GM12878 (cell line): ENCODE results near the gene PCLO.

ENCODE experiments used
- CHD2 ChIP-seq: IDR thresholded peaks from 2 replicates; pipeline ENCODE4 v1.6.1; 2011; ENCODE audit warnings: low read depth, low read length, improper control_type of control experiment, borderline replicate concordance
- EZH2 ChIP-seq: IDR thresholded peaks from 2 replicates; pipeline ENCODE4 v1.6.1; 2012; ENCODE audit warnings: low read depth, mild to moderate bottlenecking, control low read depth, inconsistent platforms, low read length, borderline replicate concordance; ENCODE audit not compliant: control insufficient read depth
- FOS ChIP-seq: IDR thresholded peaks from 3 replicates; pipeline ENCODE4 v1.6.1; 2011; ENCODE audit warnings: borderline replicate concordance; ENCODE audit not compliant: insufficient read length; ENCODE audit errors: extremely low read depth
- FOXK2 ChIP-seq: fragments of 450-650 bp; IDR thresholded peaks from 2 replicates; pipeline ENCODE4 v1.6.1; 2017; ENCODE audit warnings: mild to moderate bottlenecking, moderate library complexity
- HDAC2 ChIP-seq: fragments of 200-600 bp; sonication (generic); IDR thresholded peaks from 2 replicates; pipeline ENCODE4 v1.6.1; 2017
- HDAC6 ChIP-seq: fragments of 200-600 bp; sonication (generic); IDR thresholded peaks from one replicate; pipeline ENCODE4 v1.8.0; 2017; ENCODE audit warnings: antibody characterized with exemption; ENCODE audit not compliant: unreplicated experiment
- PAX5 ChIP-seq: IDR thresholded peaks from 2 replicates; pipeline ENCODE4 v1.6.1; 2011; ENCODE audit warnings: low read depth, low read length, borderline replicate concordance
- POLR2A ChIP-seq: IDR thresholded peaks from 2 replicates; pipeline ENCODE4 v1.6.1; 2011; ENCODE audit warnings: low read depth, mild to moderate bottlenecking, low read length
- RAD21 ChIP-seq: IDR thresholded peaks from 2 replicates; pipeline ENCODE4 v1.6.1; 2011; ENCODE audit warnings: mild to moderate bottlenecking, low read depth, low read length, moderate library complexity; ENCODE audit not compliant: insufficient read depth
- RCOR1 ChIP-seq: conservative IDR thresholded peaks from 2 replicates; pipeline ENCODE4 v1.6.1; 2012; ENCODE audit warnings: low read depth, low read length, improper control_type of control experiment
- TCF12 ChIP-seq: IDR thresholded peaks from 2 replicates; pipeline ENCODE4 v1.6.1; 2011; ENCODE audit warnings: low read depth, mild to moderate bottlenecking, low read length
- TF ChIP-seq, protein P1 (sequence below), 3 experiments: IDR thresholded peaks in 2 of 3; conservative IDR thresholded peaks in 1 of 3; 2 replicates each; pipeline ENCODE4 v1.5.1; 2011; ENCODE audit warnings: low read depth in 3 of 3, low read length in 3 of 3, mild to moderate bottlenecking in 3 of 3, control low read depth in 2 of 3, moderate library complexity in 2 of 3, inconsistent platforms in 1 of 3, mixed read lengths in 1 of 3; ENCODE audit not compliant: control insufficient read depth in 2 of 3, insufficient read depth in 1 of 3; ENCODE audit errors: extremely low read depth in 1 of 3

DNA sequence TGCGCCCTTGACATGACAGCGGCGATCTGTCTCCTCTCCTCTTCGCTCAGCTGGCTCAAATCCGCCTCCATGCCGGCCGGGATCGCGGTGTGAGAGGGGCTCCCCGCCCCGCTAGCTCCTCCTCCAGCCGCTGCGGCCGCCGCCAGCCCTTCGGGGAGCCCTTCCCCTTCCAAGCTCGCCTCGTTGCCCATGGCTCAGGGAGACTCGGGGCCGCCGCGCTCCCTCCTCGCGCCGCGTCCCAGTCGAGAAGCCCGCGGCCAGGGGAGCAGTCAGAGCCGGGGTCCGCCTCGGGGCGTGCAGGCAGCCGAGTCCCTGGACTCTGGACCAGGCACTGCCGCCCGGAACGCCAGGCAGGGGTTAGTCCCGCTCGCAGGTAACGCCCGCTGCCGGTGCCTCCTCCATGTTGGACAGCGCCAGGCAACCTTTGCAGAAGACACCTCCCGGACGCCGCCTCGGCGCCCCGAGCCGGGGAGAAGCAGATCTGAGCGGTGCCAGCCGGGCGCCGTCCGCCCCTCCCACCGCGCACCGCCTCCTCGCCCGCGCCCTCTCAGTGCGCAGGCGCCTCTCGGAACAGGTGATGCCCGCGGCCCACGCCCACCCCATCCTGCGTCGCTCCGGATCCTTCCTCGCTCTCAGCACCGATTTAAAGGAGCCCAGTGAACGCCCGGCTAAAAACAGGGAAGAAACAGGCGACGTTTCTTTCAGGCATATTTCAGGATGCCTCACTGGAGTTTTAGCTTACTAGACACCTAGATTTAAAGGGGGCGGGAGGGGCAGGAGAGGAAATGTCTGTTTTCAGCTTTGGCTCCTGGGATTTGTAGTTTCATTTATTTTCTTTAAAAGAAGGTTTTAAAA is at the start of gene PCLO:
- TF ChIP-seq TCF12 (no peak), HDAC2 (no peak), POLR2A (peak; percentile 49; the same call in 1 of the 2 replicates), RAD21 (no peak), EZH2 (no peak), HDAC6 (no peak), CHD2 (no peak), RCOR1 (no peak), FOS (no peak), FOXK2 (no peak), PAX5 (no peak)
- TF ChIP-seq, protein P1, sequence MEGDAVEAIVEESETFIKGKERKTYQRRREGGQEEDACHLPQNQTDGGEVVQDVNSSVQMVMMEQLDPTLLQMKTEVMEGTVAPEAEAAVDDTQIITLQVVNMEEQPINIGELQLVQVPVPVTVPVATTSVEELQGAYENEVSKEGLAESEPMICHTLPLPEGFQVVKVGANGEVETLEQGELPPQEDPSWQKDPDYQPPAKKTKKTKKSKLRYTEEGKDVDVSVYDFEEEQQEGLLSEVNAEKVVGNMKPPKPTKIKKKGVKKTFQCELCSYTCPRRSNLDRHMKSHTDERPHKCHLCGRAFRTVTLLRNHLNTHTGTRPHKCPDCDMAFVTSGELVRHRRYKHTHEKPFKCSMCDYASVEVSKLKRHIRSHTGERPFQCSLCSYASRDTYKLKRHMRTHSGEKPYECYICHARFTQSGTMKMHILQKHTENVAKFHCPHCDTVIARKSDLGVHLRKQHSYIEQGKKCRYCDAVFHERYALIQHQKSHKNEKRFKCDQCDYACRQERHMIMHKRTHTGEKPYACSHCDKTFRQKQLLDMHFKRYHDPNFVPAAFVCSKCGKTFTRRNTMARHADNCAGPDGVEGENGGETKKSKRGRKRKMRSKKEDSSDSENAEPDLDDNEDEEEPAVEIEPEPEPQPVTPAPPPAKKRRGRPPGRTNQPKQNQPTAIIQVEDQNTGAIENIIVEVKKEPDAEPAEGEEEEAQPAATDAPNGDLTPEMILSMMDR (IDR thresholded peaks at IDR 0.05 in 2 of 3, conservative IDR thresholded peaks at IDR 0.05 in 1 of 3; ENCODE audit: control insufficient read depth in 2 of 3, extremely low read depth in 1 of 3, insufficient read depth in 1 of 3, low read depth in 3 of 3, low read length in 3 of 3) = no peak
